Measurements from ENCODE around the gene HEATR3. TPM values are rescaled to one million over a fixed set of nuclear protein-coding genes. Genes with fewer than 3 reads are reported as not detected.

The HEATR3 gene
- total RNA-seq, 2 donors from 2014 or later = 18.8 to 22.7 TPM

- no peak for DNase-seq (ENCODE audit: low spot score)
- TF ChIP-seq POLR2A (IDR thresholded peaks at IDR 0.05) = no peak
- peak in 3 of 4 experiments; percentile 12 to 34 (median 26) for TF ChIP-seq CTCF (IDR thresholded peaks at IDR 0.05)
- Histone ChIP-seq H3K4me3 (no peak overlapping the region), H3K36me3 (no peaks in the 10 kb centered on the region), H3K4me1 (replicated peaks) (no peaks in the 10 kb centered on the region), H3K27me3 (replicated peaks; ENCODE audit: insufficient read depth) (no peaks in the 10 kb centered on the region), H3K9me3 (no peaks in the 10 kb centered on the region), H3K27ac (no peak overlapping the region)
- intact Hi-C loops (cut with DNase I) = loop anchor here (2.0 to 5.0 kb wide), 3 partner anchors 85 to 295 kb away; partner anchors contain the start of gene TENT4B
- 42% methylated on average over 3 of the region's 3 CpGs for WGBS
Measured at GRCh38 chr16:50067290-50067853, 1.6 kb downstream of the HEATR3 start.

- Histone ChIP-seq H3K9me3 (no peaks in the 10 kb centered on the region), H3K27me3 (replicated peaks; ENCODE audit: insufficient read depth) (no peaks in the 10 kb centered on the region), H3K4me3 (no peak overlapping the region), H3K27ac (no peak overlapping the region), H3K4me1 (replicated peaks) (no peaks in the 10 kb centered on the region), H3K36me3 (no peaks in the 10 kb centered on the region)
- 83% methylated on average over 4 of the region's 4 CpGs for WGBS
- TF ChIP-seq CTCF (IDR thresholded peaks at IDR 0.05) = no peak
- no peak for TF ChIP-seq POLR2AphosphoS5 (IDR thresholded peaks at IDR 0.05)
- no peak for TF ChIP-seq POLR2A (IDR thresholded peaks at IDR 0.05)
- DNase-seq (ENCODE audit: low spot score) = no peak
- intact Hi-C loops (cut with DNase I) = loop anchor here (5.0 kb wide), 2 partner anchors 144 to 294 kb away; no protein-coding TSS in a partner anchor
Measured at GRCh38 chr16:50068550-50068949, 2.8 kb downstream of the HEATR3 start.

- intact Hi-C loops (cut with DNase I) = loop anchor here (5.0 kb wide), 2 partner anchors 143 to 293 kb away; no protein-coding TSS in a partner anchor
- TF ChIP-seq POLR2A (IDR thresholded peaks at IDR 0.05) (no peak), CTCF (IDR thresholded peaks at IDR 0.05) (no peak), POLR2AphosphoS5 (IDR thresholded peaks at IDR 0.05) (no peak)
- no peaks in the 10 kb centered on the region for H3K27me3 ChIP-seq (replicated peaks; ENCODE audit: insufficient read depth)
- H3K27ac ChIP-seq = no peak overlapping the region
- H3K4me1 ChIP-seq (replicated peaks) = no peaks in the 10 kb centered on the region
- WGBS = 92% methylated on average over 1 of the region's 1 CpG
- H3K9me3 ChIP-seq = no peaks in the 10 kb centered on the region
- no peaks in the 10 kb centered on the region for H3K36me3 ChIP-seq
- DNase-seq (ENCODE audit: low spot score) = no peak
- no peak overlapping the region for H3K4me3 ChIP-seq
Measured at GRCh38 chr16:50069060-50069459, 3.3 kb downstream of the HEATR3 start.

GRCh38 chr16:50071075-50071671, 5.4 kb downstream of the HEATR3 start:
- H3K9me3 ChIP-seq = no peaks in the 10 kb centered on the region
- H3K4me3 ChIP-seq = no peak overlapping the region
- WGBS = 83% methylated on average over 2 of the region's 2 CpGs
- H3K36me3 ChIP-seq = no peaks in the 10 kb centered on the region
- H3K4me1 ChIP-seq (replicated peaks) = no peaks in the 10 kb centered on the region
- no peaks in the 10 kb centered on the region for H3K27me3 ChIP-seq (replicated peaks; ENCODE audit: insufficient read depth)
- TF ChIP-seq CTCF (IDR thresholded peaks at IDR 0.05) = no peak
- TF ChIP-seq POLR2AphosphoS5 (IDR thresholded peaks at IDR 0.05) = no peak
- TF ChIP-seq POLR2A (IDR thresholded peaks at IDR 0.05) = no peak
- H3K27ac ChIP-seq = no peak overlapping the region
- intact Hi-C loops (cut with DNase I) = no loop called here
- DNase-seq (ENCODE audit: low spot score) = no peak

GRCh38 chr16:50072730-50073129, 7.0 kb downstream of the HEATR3 start:
- TF ChIP-seq POLR2AphosphoS5 (IDR thresholded peaks at IDR 0.05) (no peak), POLR2A (IDR thresholded peaks at IDR 0.05) (no peak), CTCF (IDR thresholded peaks at IDR 0.05) (no peak)
- no peaks in the 10 kb centered on the region for H3K4me1 ChIP-seq (replicated peaks)
- H3K27ac ChIP-seq = no peak overlapping the region
- 96% methylated on average over 5 of the region's 5 CpGs for WGBS
- no peaks in the 10 kb centered on the region for H3K36me3 ChIP-seq
- intact Hi-C loops (cut with DNase I) = no loop called here
- DNase-seq (ENCODE audit: low spot score) = no peak
- H3K9me3 ChIP-seq = no peaks in the 10 kb centered on the region
- no peaks in the 10 kb centered on the region for H3K27me3 ChIP-seq (replicated peaks; ENCODE audit: insufficient read depth)
- H3K4me3 ChIP-seq = no peak overlapping the region

Data from prostate gland (tissue), 2 donors.